AG04449 (cell line): Measurements from ENCODE around the gene SMPD3.

Experiments used
- CTCF ChIA-PET: fragments of 350-600 bp; formaldehyde crosslinking; extraction: SDS; loops from one replicate; lab custom pipeline; 2021; ENCODE audit warnings: antibody characterized with exemption; lab: Yijun Ruan, JAX
- POLR2A ChIA-PET: fragments of 400-600, 350-600 bp; formaldehyde crosslinking; extraction: SDS; loops from one replicate; lab custom pipeline; 2020; ENCODE audit warnings: antibody characterized with exemption, inconsistent platforms; lab: Yijun Ruan, JAX
- DNase-seq: peaks from one replicate; pipeline ENCODE4 v3.0.0-alpha.2; 2010; ENCODE audit warnings: low read depth, low spot score
- H3K4me3 ChIP-seq: 2 replicates; pipeline ENCODE4 v1.5.1; 2011; ENCODE audit warnings: low read depth, mild to moderate bottlenecking, control low read depth, low read length
- CTCF ChIP-seq: IDR thresholded peaks from one replicate; pipeline ENCODE4 v1.5.1; 2011; ENCODE audit warnings: mild to moderate bottlenecking, moderate library complexity, low read length, control low read depth, inconsistent platforms; ENCODE audit not compliant: insufficient read depth; ENCODE audit errors: missing control alignments

SMPD3 gene

GRCh38 chr16:68374961-68375660 lies 73.2 kb downstream of the SMPD3 start:
- POLR2A ChIA-PET, result no interaction called here
- no peak for DNase-seq
- CTCF ChIA-PET, result interaction anchor here (1.0 to 3.7 kb wide), 4 partner anchors 9 to 136 kb away, joined by 3 to 23 read pairs (median 8); no protein-coding TSS in a partner anchor
- H3K4me3 ChIP-seq, result no peak overlapping the region
- TF ChIP-seq CTCF, result no peak

GRCh38 chr16:68374246-68374805 lies 74.0 kb downstream of the SMPD3 start:
- H3K4me3 ChIP-seq, result no peak overlapping the region
- ChIA-PET CTCF (interaction anchor here (1.0 to 1.6 kb wide), 3 partner anchors 11 to 136 kb away, joined by 3 to 4 read pairs (median 3); no protein-coding TSS in a partner anchor), POLR2A (no interaction called here)
- DNase-seq, result no peak
- TF ChIP-seq CTCF, result no peak

- no peak for DNase-seq
- POLR2A ChIA-PET, result no interaction called here
- H3K4me3 ChIP-seq, result no peak overlapping the region
- TF ChIP-seq CTCF, result no peak
- CTCF ChIA-PET, result interaction anchor here (1.2 to 1.6 kb wide), 4 partner anchors 11 to 23 kb away, joined by 3 to 4 read pairs (median 4); no protein-coding TSS in a partner anchor
Measured at GRCh38 chr16:68373528-68374245, 74.6 kb downstream of the SMPD3 start.

- H3K4me3 ChIP-seq, result no peak overlapping the region
- ChIA-PET CTCF (interaction anchor here (1.4 to 1.6 kb wide), 4 partner anchors 9 to 24 kb away, joined by 3 to 7 read pairs (median 4); no protein-coding TSS in a partner anchor), POLR2A (no interaction called here)
- no peak for DNase-seq
- TF ChIP-seq CTCF, result no peak
Measured at GRCh38 chr16:68372806-68373205, 75.5 kb downstream of the SMPD3 start.

GRCh38 chr16:68372381-68372720 lies 76.0 kb downstream of the SMPD3 start:
- no peak for TF ChIP-seq CTCF
- CTCF ChIA-PET, result interaction anchor here (1.4 kb wide), 3 partner anchors 9 to 24 kb away, joined by 3 to 7 read pairs (median 4); no protein-coding TSS in a partner anchor
- no peak for DNase-seq
- H3K4me3 ChIP-seq, result no peak overlapping the region
- POLR2A ChIA-PET, result no interaction called here
